GM21576 (cell line): ENCODE measurements around the gene RIN3.

ENCODE experiments used
- ATAC-seq: cut with Tn5 transposase; IDR thresholded peaks from one replicate; pipeline ENCODE4 v1.9.1; 2021; ENCODE audit warnings: mild to moderate bottlenecking, moderate library complexity; ENCODE audit not compliant: unreplicated experiment

The RIN3 gene

GRCh38 chr14:92595267-92595666 lies 81.7 kb downstream of the RIN3 start:
- no peak for ATAC-seq

- ATAC-seq, result no peak
Measured at GRCh38 chr14:92596331-92596907, 82.8 kb downstream of the RIN3 start.

- ATAC-seq, result no peak
Measured at GRCh38 chr14:92597906-92598905, 84.6 kb downstream of the RIN3 start.

- no peak for ATAC-seq
Measured at GRCh38 chr14:92599811-92600210, 86.2 kb downstream of the RIN3 start.

GRCh38 chr14:92600318-92601053 lies 86.9 kb downstream of the RIN3 start:
- ATAC-seq, result no peak

GRCh38 chr14:92601131-92601710 lies 87.6 kb downstream of the RIN3 start:
- ATAC-seq, result no peak

GRCh38 chr14:92601757-92602417 lies 88.3 kb downstream of the RIN3 start:
- no peak for ATAC-seq

GRCh38 chr14:92603309-92604242 lies 90.0 kb downstream of the RIN3 start:
- ATAC-seq, result no peak

GRCh38 chr14:92605274-92605940 lies 91.8 kb downstream of the RIN3 start:
- ATAC-seq, result no peak

- no peak for ATAC-seq
Measured at GRCh38 chr14:92607251-92607650, 93.7 kb downstream of the RIN3 start.

GRCh38 chr14:92607702-92608429 lies 94.3 kb downstream of the RIN3 start:
- ATAC-seq, result no peak

GRCh38 chr14:92609955-92610354 lies 96.4 kb downstream of the RIN3 start:
- no peak for ATAC-seq

- ATAC-seq, result no peak
Measured at GRCh38 chr14:92610849-92611271, 97.3 kb downstream of the RIN3 start.

GRCh38 chr14:92613008-92613658 lies 99.6 kb downstream of the RIN3 start:
- ATAC-seq, result no peak

- ATAC-seq, result no peak
Measured at GRCh38 chr14:92613681-92614260, 100.2 kb downstream of the RIN3 start.

GRCh38 chr14:92615451-92615850 lies 101.9 kb downstream of the RIN3 start:
- ATAC-seq, result peak; percentile 69

GRCh38 chr14:92616178-92616577 lies 102.6 kb downstream of the RIN3 start:
- no peak for ATAC-seq
